Chondrocyte (in vitro differentiated cells): ENCODE results near the gene POLR2E. TPM values are rescaled to one million over a fixed set of nuclear protein-coding genes. Genes with fewer than 3 reads are reported as not detected.

Experiments
- DNase-seq: peaks from one replicate; pipeline ENCODE4 v3.0.0; 2021; ENCODE audit warnings: mixed read lengths, low spot score
- H3K27ac Mint-ChIP-seq: one replicate; pipeline ENCODE4 v1.8.0; 2021; ENCODE audit warnings: mild to moderate bottlenecking, moderate library complexity, mixed read lengths; ENCODE audit not compliant: unreplicated experiment
- H3K27me3 Mint-ChIP-seq: 2 replicates; pipeline ENCODE4 v1.8.0; 2021; ENCODE audit warnings: low read depth, mixed read lengths
- H3K36me3 Mint-ChIP-seq: 2 replicates; pipeline ENCODE4 v1.8.0; 2021; ENCODE audit warnings: low read depth, mixed read lengths
- H3K4me1 Mint-ChIP-seq: 2 replicates; pipeline ENCODE4 v1.8.0; 2021; ENCODE audit warnings: low read depth, mild to moderate bottlenecking, mixed read lengths
- H3K4me3 Mint-ChIP-seq: one replicate; pipeline ENCODE4 v1.8.0; 2021; ENCODE audit warnings: mild to moderate bottlenecking, moderate library complexity, mixed read lengths; ENCODE audit not compliant: unreplicated experiment
- H3K9me3 Mint-ChIP-seq: 2 replicates; pipeline ENCODE4 v1.8.0; 2021; ENCODE audit warnings: low read depth, mixed read lengths
- total RNA-seq: library from RNA; stranded (reverse); gene quantifications from 3 replicates; pipeline ENCODE4 v1.2.1, GENCODE V29; 2021
- TF ChIP-seq, protein P1 (sequence below): fragments of 200-600 bp; sonication (generic); IDR thresholded peaks from 2 replicates; pipeline ENCODE4 v1.5.0; 2021; ENCODE audit warnings: antibody characterized with exemption, mild to moderate bottlenecking, moderate library complexity

Gene POLR2E
- total RNA-seq, 1 donor from 2014 or later, result 119 TPM

DNA sequence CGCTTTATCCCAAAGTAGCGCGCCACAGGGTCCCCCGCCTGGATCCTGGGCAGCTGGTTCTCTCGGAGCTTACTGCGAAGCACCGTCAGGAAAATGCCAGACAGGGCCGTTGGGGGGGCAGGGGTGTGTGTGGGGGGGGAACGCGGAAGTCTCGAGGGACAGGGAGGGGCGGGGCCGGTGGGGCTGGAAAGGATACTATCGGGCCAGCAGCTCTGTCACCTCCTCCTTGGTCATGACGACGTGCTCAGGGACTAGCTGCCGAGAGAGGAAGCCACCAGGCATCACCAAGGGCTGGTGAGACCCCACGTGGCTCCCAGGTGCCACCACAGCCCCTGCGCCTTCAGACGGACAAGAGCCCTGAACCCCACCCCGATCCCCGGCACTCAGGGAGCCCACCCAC, 5.3 kb downstream of the POLR2E start:
- no peak for DNase-seq
- H3K27me3 Mint-ChIP-seq, result no peaks in the 10 kb centered on the region
- H3K36me3 Mint-ChIP-seq, result peaks cover 6% of the 10 kb centered on the region
- H3K4me3 Mint-ChIP-seq, result no peak overlapping the region
- TF ChIP-seq, protein P1, sequence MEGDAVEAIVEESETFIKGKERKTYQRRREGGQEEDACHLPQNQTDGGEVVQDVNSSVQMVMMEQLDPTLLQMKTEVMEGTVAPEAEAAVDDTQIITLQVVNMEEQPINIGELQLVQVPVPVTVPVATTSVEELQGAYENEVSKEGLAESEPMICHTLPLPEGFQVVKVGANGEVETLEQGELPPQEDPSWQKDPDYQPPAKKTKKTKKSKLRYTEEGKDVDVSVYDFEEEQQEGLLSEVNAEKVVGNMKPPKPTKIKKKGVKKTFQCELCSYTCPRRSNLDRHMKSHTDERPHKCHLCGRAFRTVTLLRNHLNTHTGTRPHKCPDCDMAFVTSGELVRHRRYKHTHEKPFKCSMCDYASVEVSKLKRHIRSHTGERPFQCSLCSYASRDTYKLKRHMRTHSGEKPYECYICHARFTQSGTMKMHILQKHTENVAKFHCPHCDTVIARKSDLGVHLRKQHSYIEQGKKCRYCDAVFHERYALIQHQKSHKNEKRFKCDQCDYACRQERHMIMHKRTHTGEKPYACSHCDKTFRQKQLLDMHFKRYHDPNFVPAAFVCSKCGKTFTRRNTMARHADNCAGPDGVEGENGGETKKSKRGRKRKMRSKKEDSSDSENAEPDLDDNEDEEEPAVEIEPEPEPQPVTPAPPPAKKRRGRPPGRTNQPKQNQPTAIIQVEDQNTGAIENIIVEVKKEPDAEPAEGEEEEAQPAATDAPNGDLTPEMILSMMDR, result no peak
- no peaks in the 10 kb centered on the region for H3K9me3 Mint-ChIP-seq
- H3K4me1 Mint-ChIP-seq, result peaks cover 15% of the 10 kb centered on the region
- no peak overlapping the region for H3K27ac Mint-ChIP-seq

DNA sequence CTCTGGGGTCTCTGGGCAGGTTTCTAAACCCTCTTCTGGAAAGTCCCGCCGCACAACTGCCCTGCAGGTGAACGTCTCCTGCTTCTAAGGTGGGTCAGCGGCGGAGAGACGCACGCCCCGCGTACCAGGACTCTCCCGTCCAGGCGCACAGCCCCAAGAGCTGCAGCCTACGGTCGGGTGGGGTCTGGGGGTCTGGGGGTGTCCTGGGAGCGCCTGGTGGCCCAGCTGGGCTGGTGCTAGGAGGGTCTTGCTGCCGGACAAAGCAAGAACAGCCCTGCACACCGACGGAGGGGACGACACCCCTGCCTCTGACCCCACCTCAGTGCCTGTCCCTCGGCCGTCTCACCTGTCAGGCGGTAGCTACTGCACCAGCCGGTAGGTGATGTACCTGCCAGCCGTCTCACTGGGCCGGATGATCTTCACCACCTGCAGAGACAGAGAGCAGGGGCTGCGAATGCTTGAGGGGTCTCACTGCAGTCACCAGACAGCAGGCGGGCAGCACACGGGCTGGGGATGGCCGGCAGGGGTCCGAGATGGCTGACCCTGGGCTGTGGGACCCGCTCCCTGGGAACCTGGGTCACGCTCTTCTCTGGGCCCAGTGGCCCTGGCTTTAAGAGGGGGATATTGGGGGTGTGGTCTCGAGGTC, 5.9 kb downstream of the POLR2E start:
- TF ChIP-seq, protein P1, result no peak
- Mint-ChIP-seq H3K4me3 (no peak overlapping the region), H3K9me3 (no peaks in the 10 kb centered on the region), H3K4me1 (peaks cover 13% of the 10 kb centered on the region), H3K27ac (no peak overlapping the region), H3K27me3 (no peaks in the 10 kb centered on the region), H3K36me3 (peaks cover 6% of the 10 kb centered on the region)
- DNase-seq, result no peak

DNA sequence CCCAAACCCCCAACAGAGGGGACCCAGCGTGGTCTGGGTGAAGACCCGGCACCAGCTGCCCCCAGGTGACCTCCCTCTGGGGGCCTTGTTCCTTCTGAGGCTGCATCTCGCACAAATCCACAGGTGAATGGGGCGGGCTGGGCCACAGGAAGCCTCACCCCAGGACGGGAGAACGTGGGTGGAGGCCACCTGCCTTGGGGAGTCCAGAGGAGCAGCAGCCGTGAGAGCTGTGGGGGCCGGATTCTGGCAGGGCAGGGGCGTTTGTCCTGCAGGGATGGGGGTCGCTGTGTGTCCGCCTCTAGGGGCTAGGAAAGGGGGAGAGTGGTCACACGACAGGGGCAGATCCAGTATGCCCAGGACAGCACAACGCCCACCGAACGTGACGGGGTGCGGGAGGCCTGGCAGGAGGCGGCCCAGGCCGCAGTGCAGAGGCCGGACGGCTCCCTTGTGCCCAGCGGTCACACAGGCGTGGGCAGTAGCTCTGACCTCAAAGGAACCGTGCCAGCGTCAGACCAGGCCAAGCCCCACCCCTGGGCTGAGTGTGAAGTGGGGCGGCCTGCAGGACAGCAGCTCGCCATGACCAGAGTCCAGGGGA, 6.7 kb downstream of the POLR2E start:
- Mint-ChIP-seq H3K9me3 (no peaks in the 10 kb centered on the region), H3K27me3 (no peaks in the 10 kb centered on the region), H3K4me1 (peaks cover 6% of the 10 kb centered on the region), H3K27ac (no peak overlapping the region), H3K4me3 (no peak overlapping the region), H3K36me3 (peaks cover 6% of the 10 kb centered on the region)
- TF ChIP-seq, protein P1, result no peak
- no peak for DNase-seq

DNA sequence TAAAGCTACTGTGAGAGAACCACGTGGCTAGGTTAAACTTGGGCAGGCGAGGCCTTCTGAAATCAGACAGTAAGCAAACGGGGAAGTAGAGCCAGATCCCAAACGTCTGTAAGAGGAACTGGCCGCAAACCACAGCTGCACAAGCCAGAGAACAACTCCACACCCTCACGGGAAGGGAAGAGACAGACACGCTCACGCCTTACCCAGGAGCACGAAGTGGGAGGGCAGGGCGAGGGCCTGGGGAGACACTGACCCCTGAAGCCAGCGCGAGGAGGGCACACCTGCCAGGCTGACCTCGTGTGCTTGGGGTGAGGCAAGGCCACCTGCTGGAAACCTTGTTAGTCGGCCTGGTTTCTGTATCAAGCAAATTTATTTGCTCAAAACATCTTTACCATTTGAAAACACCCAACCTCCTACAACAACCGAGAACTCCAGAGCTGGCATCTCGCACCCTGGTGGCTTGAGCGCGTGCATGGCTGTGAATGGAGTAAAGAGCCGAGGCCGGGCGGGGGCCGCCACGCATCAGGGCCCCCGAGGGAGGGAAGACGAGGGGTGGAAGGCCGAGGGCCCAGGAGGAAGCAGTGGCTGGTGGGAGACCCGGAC, 7.3 kb downstream of the POLR2E start:
- no peaks in the 10 kb centered on the region for H3K9me3 Mint-ChIP-seq
- TF ChIP-seq, protein P1, result no peak
- H3K36me3 Mint-ChIP-seq, result peaks cover 6% of the 10 kb centered on the region
- H3K27me3 Mint-ChIP-seq, result no peaks in the 10 kb centered on the region
- DNase-seq, result no peak
- H3K4me3 Mint-ChIP-seq, result no peak overlapping the region
- H3K27ac Mint-ChIP-seq, result no peak overlapping the region
- no peaks in the 10 kb centered on the region for H3K4me1 Mint-ChIP-seq

DNA sequence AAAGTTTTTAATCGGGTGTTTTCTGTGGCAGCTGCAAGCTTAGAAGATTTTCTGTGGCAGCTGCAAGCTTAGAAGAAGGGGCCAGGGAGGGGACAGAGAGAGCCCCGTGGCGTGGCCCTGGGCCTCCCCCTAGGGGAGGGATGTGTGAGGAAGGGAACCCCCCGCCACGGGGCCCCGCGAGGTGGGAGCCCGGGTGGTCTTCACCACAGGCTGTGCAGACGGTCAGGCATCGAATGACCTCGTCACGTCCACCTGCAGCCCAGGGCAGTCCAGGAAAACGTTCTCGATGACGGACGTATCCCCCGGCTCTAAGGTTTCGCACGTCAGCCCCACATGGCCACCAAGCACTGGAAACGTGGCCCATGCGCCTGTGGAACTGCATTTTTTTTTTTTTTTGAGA, 8.6 kb downstream of the POLR2E start:
- H3K27me3 Mint-ChIP-seq, result no peaks in the 10 kb centered on the region
- H3K9me3 Mint-ChIP-seq, result no peaks in the 10 kb centered on the region
- H3K36me3 Mint-ChIP-seq, result peaks cover 6% of the 10 kb centered on the region
- no peak overlapping the region for H3K27ac Mint-ChIP-seq
- DNase-seq, result no peak
- peaks cover 3% of the 10 kb centered on the region for H3K4me1 Mint-ChIP-seq
- TF ChIP-seq, protein P1, result no peak
- H3K4me3 Mint-ChIP-seq, result no peak overlapping the region
